Activated T-cell treated with anti-CD3 and anti-CD28 coated beads, Interleukin-2, amount 50 U/mL, for 4 hours (primary cell): Measurements from ENCODE around the gene PTGIR. TPM values are rescaled to one million over a fixed set of nuclear protein-coding genes. Genes with fewer than 3 reads are reported as not detected.
A peak's percentile ranks its signal among the peaks of the same experiment; 100 is the strongest.

ENCODE experiments used
- ATAC-seq, 2 donors: fragments of 200-7000 bp; cut with Tn5 transposase; one replicate each; pipeline ENCODE4 v1.10.0; 2021
- DNase-seq: peaks from one replicate; pipeline ENCODE4 v3.0.0-alpha.2; 2020
- H3K27me3 Mint-ChIP-seq: one replicate; pipeline ENCODE4 v1.8.0; 2021; ENCODE audit warnings: low read depth, mixed read lengths
- H3K36me3 Mint-ChIP-seq: one replicate; pipeline ENCODE4 v1.8.0; 2022; ENCODE audit warnings: mixed read lengths; ENCODE audit not compliant: insufficient read depth
- H3K4me1 Mint-ChIP-seq: one replicate; pipeline ENCODE4 v1.8.0; 2021; ENCODE audit warnings: low read depth, mixed read lengths
- H3K4me3 Mint-ChIP-seq: one replicate; pipeline ENCODE4 v1.8.0; 2021; ENCODE audit warnings: mild to moderate bottlenecking, moderate library complexity, mixed read lengths
- H3K9me3 Mint-ChIP-seq: one replicate; pipeline ENCODE4 v1.8.0; 2021; ENCODE audit warnings: mixed read lengths
- total RNA-seq, 3 donors: library from RNA; stranded (reverse); gene quantifications; one replicate each; pipeline ENCODE4 v1.2.1, GENCODE V29; 2021

The PTGIR gene
- total RNA-seq, 3 donors from 2014 or later = 2.2 to 5.8 (median 4.3) TPM

- H3K4me3 Mint-ChIP-seq = peak overlapping the region; percentile 95
- no peak for DNase-seq
- no peak for ATAC-seq
- H3K36me3 Mint-ChIP-seq = peaks cover 16% of the 10 kb centered on the region
- H3K9me3 Mint-ChIP-seq = peaks cover 3% of the 10 kb centered on the region
- H3K4me1 Mint-ChIP-seq = peaks cover 39% of the 10 kb centered on the region
- no peaks in the 10 kb centered on the region for H3K27me3 Mint-ChIP-seq
Measured at GRCh38 chr19:46603752-46604231, 21.1 kb downstream of the PTGIR start.

DNA sequence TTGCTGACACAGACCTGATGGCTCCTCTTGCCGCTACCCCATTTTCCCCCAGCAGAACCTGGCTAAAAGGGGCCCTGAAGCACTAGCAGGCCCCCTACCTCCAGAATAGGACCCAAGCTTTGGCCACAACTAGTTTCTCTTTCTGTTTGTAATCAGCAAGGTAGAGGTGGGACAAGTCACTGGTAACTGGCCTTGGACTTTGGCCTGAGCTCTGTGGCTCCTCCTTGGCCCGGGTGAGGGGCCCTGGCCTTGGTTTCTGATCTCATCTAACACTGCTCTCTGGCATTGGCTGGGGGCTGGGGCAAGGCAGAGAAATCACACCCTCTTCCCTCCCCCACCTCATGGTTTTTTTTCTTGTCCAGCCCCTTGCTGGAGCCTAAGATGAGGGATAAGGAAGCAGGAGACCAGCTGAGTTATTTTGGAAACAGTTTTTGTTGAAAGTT, 21.7 kb downstream of the PTGIR start:
- Mint-ChIP-seq H3K36me3 (peaks cover 15% of the 10 kb centered on the region), H3K4me1 (peaks cover 38% of the 10 kb centered on the region), H3K9me3 (peaks cover 9% of the 10 kb centered on the region), H3K4me3 (peak overlapping the region; percentile 95), H3K27me3 (no peaks in the 10 kb centered on the region)
- no peak for DNase-seq
- ATAC-seq = no peak

GRCh38 chr19:46602392-46603194, 22.3 kb downstream of the PTGIR start:
- peak; percentile 20 to 32 for ATAC-seq
- H3K36me3 Mint-ChIP-seq = peaks cover 8% of the 10 kb centered on the region
- H3K9me3 Mint-ChIP-seq = peaks cover 11% of the 10 kb centered on the region
- DNase-seq = peak; percentile 57
- peak overlapping the region; percentile 95 for H3K4me3 Mint-ChIP-seq
- H3K27me3 Mint-ChIP-seq = no peaks in the 10 kb centered on the region
- peaks cover 34% of the 10 kb centered on the region for H3K4me1 Mint-ChIP-seq

DNA sequence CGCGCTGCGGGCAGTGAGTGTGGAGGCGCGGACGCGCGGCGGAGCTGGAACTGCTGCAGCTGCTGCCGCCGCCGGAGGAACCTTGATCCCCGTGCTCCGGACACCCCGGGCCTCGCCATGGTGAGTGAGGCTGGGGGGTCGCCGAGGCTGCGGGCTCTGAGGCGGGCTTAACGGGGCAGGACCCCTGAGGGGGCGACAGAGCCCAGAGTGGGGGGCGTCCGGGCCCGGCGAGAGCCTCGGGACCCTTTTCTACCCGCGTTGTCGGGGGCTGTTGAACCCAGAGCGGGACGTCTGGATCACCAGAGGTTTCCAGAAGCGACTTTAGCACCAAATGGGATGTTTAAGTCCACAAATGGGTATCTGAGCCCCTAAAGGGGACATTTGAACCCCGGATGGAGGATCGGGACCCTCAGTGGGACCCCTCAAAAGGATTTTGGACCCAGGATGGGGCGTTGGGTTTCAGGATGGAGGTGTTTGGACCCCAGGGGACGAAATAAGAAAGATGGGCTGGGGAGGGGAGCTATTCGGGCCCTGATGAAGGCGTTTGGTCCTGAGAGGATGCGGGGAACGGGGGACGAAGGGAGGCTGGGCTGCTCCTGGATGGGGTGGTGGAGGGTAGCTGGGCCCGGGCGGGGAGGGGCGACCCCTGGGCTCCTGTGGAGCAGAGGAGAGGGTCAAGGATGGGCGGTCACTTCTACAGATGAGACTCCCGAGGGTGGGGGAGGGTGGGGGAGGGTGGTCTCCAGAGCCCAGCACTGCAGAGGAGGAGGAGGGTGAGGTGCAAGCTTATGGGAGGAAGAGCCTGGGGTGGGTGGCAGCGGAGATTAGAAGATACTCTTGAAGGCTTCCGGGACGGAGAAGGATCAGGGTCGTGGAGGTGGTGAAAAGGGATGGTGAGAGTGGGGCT, 23.3 kb downstream of the PTGIR start, which contains the start of gene CALM3:
Gene CALM3 (plus strand): TSS at position 13 of the 907 bp plus-strand sequence. CDS start 105 bp downstream, at position 118.
- H3K27me3 Mint-ChIP-seq = no peaks in the 10 kb centered on the region
- H3K4me3 Mint-ChIP-seq = peak within 1 kb of the TSS; percentile 95
- no peak for DNase-seq
- H3K36me3 Mint-ChIP-seq = peaks cover 4% of the 10 kb centered on the region
- ATAC-seq = no peak
- H3K4me1 Mint-ChIP-seq = peaks cover 34% of the 10 kb centered on the region
- H3K9me3 Mint-ChIP-seq = peaks cover 11% of the 10 kb centered on the region

GRCh38 chr19:46600384-46601317, 24.2 kb downstream of the PTGIR start:
- ATAC-seq (peak; percentile 84 to 85), DNase-seq (peak; percentile 98)
- Mint-ChIP-seq H3K4me1 (peaks cover 27% of the 10 kb centered on the region), H3K9me3 (peaks cover 11% of the 10 kb centered on the region), H3K36me3 (no peaks in the 10 kb centered on the region), H3K27me3 (no peaks in the 10 kb centered on the region), H3K4me3 (peak overlapping the region; percentile 95)

GRCh38 chr19:46599716-46600373, 25.0 kb downstream of the PTGIR start:
- no peaks in the 10 kb centered on the region for H3K27me3 Mint-ChIP-seq
- H3K36me3 Mint-ChIP-seq = no peaks in the 10 kb centered on the region
- H3K4me3 Mint-ChIP-seq = peak overlapping the region; percentile 95
- DNase-seq (no peak), ATAC-seq (no peak)
- peaks cover 27% of the 10 kb centered on the region for H3K4me1 Mint-ChIP-seq
- H3K9me3 Mint-ChIP-seq = peaks cover 11% of the 10 kb centered on the region

DNA sequence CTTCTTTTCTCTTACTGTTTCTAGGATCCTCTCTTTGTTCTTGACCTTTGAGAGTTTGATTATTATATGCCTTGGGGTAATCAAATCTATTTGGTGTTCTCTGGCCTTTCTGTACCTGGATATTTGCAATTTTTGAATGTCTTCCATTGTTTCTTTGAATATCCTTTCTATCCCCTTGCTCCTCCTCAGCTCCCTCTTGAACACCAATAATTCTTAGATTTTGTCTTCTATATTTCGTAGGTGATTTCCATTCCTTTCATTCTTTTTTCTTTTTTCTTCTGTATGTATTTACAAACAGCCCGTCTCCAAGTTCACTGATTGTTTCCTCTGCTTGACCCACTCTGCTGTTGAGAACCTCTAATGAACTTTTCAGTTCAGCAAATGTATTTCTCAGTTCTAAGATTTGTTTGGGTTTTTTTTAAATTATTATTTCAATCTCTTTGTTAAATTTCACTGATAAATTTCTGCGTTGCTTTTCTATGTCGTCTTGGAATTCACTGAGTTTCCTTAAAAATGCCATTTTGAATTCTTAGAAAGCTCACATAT, 26.4 kb downstream of the PTGIR start:
- Mint-ChIP-seq H3K36me3 (no peaks in the 10 kb centered on the region), H3K9me3 (peaks cover 11% of the 10 kb centered on the region), H3K4me3 (no peak overlapping the region), H3K4me1 (peaks cover 19% of the 10 kb centered on the region), H3K27me3 (no peaks in the 10 kb centered on the region)
- ATAC-seq (no peak), DNase-seq (no peak)

DNA sequence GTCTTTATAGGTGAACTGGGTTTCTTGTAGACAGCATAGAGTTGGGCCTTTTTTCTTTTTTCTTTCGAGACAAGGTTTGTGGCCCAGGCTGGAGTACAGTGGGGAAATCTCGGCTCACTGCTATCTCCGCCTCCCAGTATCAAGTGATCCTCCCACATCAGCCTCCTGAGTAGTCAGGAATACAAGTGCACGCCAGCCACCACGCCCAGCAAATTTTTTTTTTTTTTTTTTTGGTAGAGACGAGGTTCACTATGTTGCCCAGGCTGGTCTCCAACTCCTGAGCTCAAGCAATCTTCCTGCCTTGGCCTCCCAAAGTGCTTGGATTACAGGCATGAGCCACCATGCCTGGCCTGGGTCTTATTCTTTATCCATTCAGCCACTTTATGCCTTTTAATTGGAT, 28.9 kb downstream of the PTGIR start:
- Mint-ChIP-seq H3K9me3 (peaks cover 11% of the 10 kb centered on the region), H3K27me3 (no peaks in the 10 kb centered on the region), H3K4me3 (no peak overlapping the region), H3K36me3 (no peaks in the 10 kb centered on the region), H3K4me1 (peaks cover 6% of the 10 kb centered on the region)
- no peak for ATAC-seq
- DNase-seq = no peak

DNA sequence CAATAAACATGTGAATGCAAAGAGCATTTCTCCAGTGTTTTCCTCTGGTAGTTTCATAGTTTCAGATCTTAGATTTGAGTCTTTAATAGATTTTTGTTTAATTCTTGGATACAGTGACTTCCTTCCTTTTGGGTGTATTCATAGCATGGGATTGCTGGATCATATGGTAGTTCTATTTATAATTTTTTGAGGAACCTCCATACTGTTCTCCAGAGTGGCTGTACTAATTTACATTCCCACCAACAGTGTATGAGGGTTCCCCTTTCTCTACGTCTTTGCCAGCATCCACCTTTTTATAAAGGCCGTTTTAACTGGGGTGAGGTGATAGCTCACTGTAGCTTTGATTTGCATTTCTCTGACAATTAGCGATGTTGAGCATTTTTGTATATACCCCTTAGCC, 33.0 kb downstream of the PTGIR start:
- Mint-ChIP-seq H3K27me3 (no peaks in the 10 kb centered on the region), H3K4me3 (no peak overlapping the region)
- ATAC-seq = no peak

DNA sequence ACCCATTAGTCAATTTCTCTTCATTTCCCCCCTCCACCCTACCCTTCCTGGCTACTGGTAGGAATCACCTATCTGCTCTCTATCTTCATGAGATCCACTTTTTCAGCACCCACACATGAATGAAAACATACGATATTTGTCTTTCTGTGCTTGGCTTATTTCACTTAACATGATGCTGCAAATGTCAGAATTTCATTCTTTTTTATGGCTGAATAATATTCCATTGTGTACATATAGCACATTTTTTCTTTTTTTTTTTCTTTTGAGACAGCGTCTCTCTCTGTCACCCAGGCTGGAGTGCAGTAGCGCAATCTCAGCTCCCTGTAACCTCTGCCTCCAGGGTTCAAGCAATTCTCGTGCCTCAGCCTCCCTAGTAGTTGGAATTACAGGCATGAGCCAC, 33.6 kb downstream of the PTGIR start:
- Mint-ChIP-seq H3K9me3 (no peaks in the 10 kb centered on the region), H3K27me3 (no peaks in the 10 kb centered on the region), H3K4me1 (no peaks in the 10 kb centered on the region), H3K4me3 (no peak overlapping the region), H3K36me3 (no peaks in the 10 kb centered on the region)
- DNase-seq (no peak), ATAC-seq (no peak)

More for the DNA sequence above, 33.0 kb downstream of the PTGIR start:
- Mint-ChIP-seq H3K4me1 (no peaks in the 10 kb centered on the region), H3K36me3 (no peaks in the 10 kb centered on the region), H3K9me3 (no peaks in the 10 kb centered on the region)
- DNase-seq = no peak

- no peaks in the 10 kb centered on the region for H3K27me3 Mint-ChIP-seq
- peaks cover 3% of the 10 kb centered on the region for H3K4me1 Mint-ChIP-seq
- DNase-seq = no peak
- no peaks in the 10 kb centered on the region for H3K9me3 Mint-ChIP-seq
- ATAC-seq = no peak
- no peaks in the 10 kb centered on the region for H3K36me3 Mint-ChIP-seq
- H3K4me3 Mint-ChIP-seq = no peak overlapping the region
Measured at GRCh38 chr19:46587861-46588260, 37.0 kb downstream of the PTGIR start.

DNA sequence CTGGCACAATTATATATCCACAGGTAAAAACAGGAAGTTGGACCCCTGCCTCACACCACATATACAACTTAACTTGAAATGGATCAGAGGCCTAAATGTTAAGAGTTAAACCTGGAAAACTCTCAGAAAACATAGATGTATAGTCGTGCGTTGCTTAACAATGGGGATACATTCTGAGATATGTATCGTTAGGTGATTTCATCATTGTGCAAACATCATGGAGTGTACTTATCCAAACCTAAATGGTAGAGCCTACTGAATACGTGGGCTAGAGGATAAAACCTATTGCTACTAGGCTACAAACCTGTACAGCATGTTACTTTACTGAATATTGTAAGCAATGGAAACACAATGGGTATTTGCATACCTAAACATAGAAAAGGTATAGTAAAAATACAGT, 38.6 kb downstream of the PTGIR start:
- no peak for ATAC-seq
- no peak for DNase-seq
- H3K4me1 Mint-ChIP-seq = peaks cover 3% of the 10 kb centered on the region
- no peaks in the 10 kb centered on the region for H3K36me3 Mint-ChIP-seq
- no peaks in the 10 kb centered on the region for H3K9me3 Mint-ChIP-seq
- H3K4me3 Mint-ChIP-seq = no peak overlapping the region
- no peaks in the 10 kb centered on the region for H3K27me3 Mint-ChIP-seq

GRCh38 chr19:46585539-46585938, 39.4 kb downstream of the PTGIR start:
- ATAC-seq = no peak
- no peak for DNase-seq
- Mint-ChIP-seq H3K4me1 (peaks cover 3% of the 10 kb centered on the region), H3K36me3 (no peaks in the 10 kb centered on the region), H3K4me3 (no peak overlapping the region), H3K9me3 (no peaks in the 10 kb centered on the region), H3K27me3 (no peaks in the 10 kb centered on the region)
